SK-N-MC (cell line): Measurements from ENCODE around the gene MSTN.

Experiments
- EZH2 ChIP-seq: fragments of 200-600 bp; sonication (generic); IDR thresholded peaks from one replicate; pipeline ENCODE4 v1.6.1; 2017; ENCODE audit warnings: antibody characterized with exemption
- FOXP2 ChIP-seq: optimal IDR thresholded peaks from 2 replicates; pipeline ENCODE3; 2011; ENCODE audit warnings: mild to moderate bottlenecking, moderate library complexity; ENCODE audit not compliant: insufficient read depth; ENCODE audit errors: extremely low read length, control extremely low read depth
- POLR2AphosphoS5 ChIP-seq: IDR thresholded peaks from 2 replicates; pipeline ENCODE4 v1.6.1; 2012; ENCODE audit warnings: mild to moderate bottlenecking, low read depth, low read length, borderline replicate concordance

- TF ChIP-seq EZH2 (no peak), POLR2AphosphoS5 (no peak), FOXP2 (no peak)
These were observed 13.1 kb upstream of the MSTN start for GRCh38 chr2:190075623-190076022.
